RKO (cell line): ENCODE measurements around the gene SUGCT.
"Not testable (repeated sequence)": the region's sequence is repeated elsewhere in the genome, so short reads cannot be mapped to it uniquely, and the experiment has no call there.

Source experiments
- DNase-seq: peaks from one replicate; pipeline ENCODE4 v3.0.0-alpha.2; 2016; ENCODE audit warnings: low spot score

Gene SUGCT

GRCh38 chr7:40572810-40573465 is 438.1 kb downstream of the SUGCT start:
- DNase-seq, result no peak

GRCh38 chr7:40579401-40579800 is 444.6 kb downstream of the SUGCT start:
- no peak for DNase-seq

DNA sequence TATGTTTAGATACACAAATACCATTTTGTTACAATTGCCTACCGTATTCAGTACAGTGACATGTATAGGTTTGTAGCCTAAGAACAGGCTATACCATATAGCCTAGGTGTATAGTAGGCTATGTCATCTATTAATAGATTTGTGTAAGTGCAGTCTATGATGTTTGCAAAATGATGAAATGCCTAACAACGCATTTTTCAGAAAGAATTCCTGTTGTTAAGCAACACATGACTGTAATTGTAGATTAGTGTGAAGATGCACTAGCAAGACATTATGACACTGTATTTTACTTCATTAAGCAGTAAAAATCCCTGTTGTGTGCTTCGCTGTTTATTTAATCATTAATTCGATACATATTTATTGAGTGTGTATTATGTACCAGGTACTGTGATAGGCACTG is 446.0 kb downstream of the SUGCT start:
- no peak for DNase-seq

GRCh38 chr7:40582539-40582938 is 447.7 kb downstream of the SUGCT start:
- DNase-seq, result no peak

DNA sequence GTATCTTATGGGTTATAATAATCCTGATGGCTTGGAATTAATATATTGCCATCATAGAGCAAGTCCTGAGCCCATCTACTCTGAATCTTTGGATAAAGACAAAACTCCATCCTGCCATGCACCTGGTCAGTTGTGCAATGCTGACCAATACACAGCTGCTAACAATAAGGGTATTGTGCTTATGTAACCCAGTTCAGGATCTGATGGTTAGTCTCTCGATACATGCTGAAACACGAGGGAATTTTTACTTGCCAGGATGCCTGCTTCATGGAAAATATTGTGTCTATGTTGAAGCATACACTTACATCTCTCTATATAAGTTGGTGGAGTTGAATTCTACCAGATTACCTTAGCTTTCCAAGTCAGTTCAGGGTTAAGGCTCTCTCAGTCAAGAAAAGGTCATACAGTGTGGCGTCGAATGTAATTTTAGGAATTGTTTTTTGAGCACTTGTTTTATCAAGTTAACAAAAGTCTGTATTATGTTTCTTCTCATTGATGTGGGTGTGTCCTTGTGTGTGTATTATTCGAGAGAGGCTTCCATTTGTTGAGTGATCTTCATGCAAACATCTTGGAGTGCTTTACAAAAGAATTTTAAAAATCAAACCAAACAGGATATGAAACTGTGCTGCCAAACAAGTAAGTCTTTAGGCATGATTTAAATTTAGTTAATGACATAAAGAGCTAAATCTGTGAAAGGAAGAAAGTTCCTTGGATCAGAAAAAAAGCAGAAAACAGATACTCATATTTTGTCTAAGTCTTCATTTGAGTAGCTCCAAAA is 449.1 kb downstream of the SUGCT start:
- DNase-seq, result no peak

GRCh38 chr7:40584667-40585433 is 450.0 kb downstream of the SUGCT start:
- DNase-seq, result no peak

DNA sequence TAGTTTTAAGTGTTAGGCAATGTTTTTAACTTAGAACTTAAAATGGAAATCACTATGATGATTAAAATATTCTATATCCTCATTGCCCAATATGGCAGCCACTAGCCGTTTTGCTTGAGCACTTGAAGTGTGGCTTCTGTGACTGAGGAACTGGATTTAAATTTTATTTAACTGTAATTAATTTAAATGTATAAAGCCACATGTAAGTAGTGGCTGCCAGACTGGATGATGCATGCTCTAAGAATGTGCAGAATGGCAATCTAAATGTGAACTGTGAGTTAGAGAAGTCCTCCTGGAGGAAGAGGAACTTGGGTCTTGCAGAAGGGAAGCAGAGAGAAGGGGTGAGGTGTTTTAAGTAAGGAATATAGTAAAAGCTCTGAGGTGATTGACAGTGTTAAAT is 451.4 kb downstream of the SUGCT start:
- no peak for DNase-seq

DNA sequence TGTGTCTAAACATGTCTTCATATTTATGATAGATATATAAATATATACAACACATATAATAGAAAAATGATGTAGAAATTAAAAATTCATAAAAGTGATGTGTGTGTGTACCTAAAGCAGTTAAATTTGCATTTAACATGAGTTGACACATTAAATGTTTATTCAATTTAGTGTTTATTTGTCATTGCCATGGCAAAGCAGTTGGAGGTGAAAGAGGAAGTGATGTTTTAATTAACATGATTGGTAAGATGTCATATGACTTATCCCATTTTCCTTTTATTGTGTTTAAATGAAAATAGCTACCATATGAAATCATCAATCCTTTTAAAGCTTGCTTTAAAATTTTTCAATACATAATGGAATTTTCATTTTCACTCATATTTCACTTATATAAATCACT is 452.6 kb downstream of the SUGCT start:
- DNase-seq, result no peak

DNA sequence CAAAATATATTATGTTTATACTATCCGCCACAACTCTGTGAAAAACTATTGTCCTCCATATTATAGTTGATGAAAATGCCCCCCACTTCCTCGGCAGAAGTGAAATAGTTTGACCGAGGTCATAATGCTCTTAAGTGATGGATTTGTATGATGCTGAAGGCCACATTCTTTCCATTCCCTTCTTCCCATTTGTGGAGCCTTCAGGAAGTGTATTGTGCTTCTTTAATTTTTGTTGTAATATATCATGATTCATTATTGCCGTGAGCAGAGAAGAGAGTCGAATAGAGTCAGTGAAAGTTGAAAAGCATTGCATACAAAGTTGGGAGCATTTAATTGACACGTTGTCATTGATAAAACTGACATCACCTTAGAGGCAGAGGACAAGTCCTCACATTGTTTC is 460.3 kb downstream of the SUGCT start:
- no peak for DNase-seq

DNA sequence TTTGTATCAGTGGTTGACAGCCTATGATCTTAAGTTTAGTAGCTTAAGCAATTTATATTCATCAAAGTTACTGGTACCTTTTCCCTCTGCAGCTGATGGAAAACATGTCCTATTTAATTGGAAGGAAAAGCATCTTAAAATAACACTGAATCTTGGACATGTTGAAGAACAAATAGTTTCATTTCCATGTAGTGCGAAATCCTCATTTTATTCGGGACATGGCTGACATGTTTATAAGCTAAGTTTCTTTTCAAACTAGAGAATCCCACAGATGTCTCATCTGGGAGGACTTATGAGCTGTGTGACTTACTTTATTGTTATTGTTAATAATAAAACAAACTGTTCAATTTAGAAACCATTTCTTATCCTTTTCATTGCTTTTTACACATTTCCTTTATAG is 461.0 kb downstream of the SUGCT start:
- no peak for DNase-seq

GRCh38 chr7:40597517-40597916 is 462.7 kb downstream of the SUGCT start:
- no peak for DNase-seq

GRCh38 chr7:40598915-40599314 is 464.1 kb downstream of the SUGCT start:
- no peak for DNase-seq

DNA sequence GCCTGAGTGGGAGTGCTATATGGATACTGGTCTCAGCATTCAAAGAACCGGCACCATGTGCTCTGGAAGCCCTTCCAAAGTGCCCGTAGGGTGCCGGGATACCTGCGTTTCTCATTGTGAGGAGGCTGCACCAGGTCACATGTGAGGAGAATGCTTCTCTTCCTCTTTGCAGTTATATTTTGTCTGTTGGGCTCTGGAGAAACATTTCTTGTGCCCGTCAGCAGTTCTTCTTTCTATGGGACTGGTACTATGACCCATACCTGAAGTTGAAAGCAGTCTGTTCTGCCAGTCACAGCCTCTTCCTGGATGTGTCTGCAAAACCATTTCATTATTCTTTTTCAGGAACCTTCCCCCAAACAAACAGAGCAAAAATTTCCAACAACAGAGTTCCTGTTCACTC is 465.0 kb downstream of the SUGCT start:
- DNase-seq, result no peak

GRCh38 chr7:40602351-40602750 is 467.5 kb downstream of the SUGCT start:
- not testable (repeated sequence) for DNase-seq

DNA sequence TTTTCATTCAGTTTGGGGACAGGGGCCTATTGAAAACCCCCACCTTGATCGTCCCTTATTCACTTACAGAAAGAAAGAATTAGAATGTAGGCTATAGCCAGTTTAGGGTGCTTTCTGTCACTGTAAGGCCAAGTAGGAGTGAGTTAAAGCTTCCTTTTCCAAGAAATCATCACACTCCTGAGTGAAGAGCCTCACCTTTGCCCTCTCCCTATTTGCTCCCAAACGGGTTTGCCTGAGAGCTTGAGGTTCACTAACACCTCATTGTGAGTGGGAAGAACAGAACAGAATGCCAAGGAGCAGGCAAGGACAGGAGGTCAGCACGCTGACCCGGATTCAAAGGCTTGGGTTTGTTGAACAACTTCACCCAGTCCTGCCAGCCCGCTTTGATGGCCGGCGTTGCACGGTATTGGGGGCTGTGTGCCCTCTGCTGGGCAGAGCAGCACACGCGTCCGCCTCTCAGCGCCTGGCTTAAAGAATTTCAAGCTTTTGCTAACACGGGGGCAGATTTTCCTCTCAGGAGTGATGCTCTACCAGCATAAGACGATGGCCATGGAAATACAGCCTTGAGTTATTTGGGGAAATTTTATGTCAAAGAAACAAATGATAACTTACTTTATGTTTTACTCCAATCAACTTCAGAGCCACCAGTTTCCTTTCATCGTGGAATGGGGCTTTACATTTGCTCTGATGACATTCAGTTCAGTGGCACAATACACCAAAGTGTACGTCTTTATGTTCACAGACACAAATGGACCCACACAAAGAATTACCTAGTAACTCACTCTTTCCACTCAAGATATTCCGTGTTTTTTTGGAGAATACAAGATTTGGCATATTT is 470.0 kb downstream of the SUGCT start:
- DNase-seq, result no peak

DNA sequence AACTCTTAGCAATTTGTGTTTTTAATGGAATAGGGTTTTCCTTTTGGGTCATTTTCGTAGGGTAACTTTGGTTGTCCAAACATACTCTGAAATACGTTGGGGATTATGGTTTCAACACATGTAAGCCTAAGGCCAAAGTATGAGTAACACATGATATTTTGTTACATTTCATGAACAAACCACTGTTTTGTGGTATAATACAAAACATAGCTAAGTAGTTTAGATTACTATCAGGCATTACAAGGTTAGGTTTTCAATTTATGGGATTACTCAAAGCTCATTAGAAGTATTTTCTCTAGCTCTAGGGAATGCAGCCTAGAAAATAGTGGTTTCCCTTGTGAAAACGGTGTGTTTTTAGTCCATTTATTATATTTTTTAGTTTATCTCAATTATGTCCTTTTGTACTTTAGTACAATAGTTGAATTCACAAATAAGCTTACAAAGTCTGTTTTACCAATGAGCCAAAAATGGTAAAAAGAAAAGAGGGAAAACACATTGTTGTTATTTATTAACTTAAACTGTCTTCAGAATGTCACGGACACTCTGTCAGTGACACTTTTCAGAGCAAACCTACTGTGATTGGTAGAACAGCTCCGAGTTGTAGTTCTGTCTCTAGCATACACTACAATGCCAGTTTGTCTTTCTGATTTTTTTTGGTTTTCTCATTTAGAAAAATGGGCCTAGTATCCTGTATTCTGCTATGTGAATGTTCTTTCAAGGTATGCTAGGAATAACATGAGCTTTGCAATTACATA is 473.7 kb downstream of the SUGCT start:
- no peak for DNase-seq

DNA sequence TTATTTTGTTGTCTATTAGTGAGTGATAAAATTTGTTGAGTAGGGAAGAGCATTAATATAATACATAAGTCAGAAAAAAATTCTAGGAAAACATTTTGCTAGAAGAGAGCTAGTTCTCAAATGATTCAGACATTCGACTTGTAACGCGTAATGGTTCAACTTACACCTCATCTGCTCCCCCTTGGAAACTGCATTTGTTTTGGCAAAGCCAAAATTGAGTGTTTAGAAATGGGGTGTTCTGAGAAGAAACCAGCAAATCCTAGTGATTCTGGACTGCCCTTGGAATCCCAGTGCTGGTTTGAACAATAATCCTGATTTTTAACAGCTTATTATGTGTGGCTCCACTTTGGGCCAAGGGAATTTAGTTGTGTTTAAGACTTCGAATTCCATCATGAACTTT is 475.7 kb downstream of the SUGCT start:
- DNase-seq, result no peak

- no peak for DNase-seq
Observed at GRCh38 chr7:40611095-40611871, 476.5 kb downstream of the SUGCT start.

DNA sequence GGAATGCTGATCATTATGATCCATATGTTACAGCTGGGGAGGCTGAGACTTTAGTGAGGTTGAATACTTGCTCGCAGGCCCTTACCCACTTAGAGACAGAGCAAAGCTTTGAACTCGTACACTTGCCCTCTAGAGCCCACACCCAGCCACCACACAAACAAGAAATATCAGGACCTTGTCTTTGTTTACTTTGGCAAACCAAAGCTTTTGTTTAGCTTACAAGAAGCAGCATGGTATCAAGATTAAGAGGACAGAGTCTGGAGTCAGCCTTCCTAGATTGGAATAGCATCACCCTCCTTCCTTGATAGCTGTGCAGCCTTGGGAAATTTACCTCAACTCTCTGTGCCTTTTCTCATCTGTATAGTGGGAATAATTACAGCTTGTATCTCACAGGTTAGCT is 477.5 kb downstream of the SUGCT start:
- no peak for DNase-seq

GRCh38 chr7:40619647-40620046 is 484.8 kb downstream of the SUGCT start:
- DNase-seq, result no peak

GRCh38 chr7:40621592-40621998 is 486.8 kb downstream of the SUGCT start:
- no peak for DNase-seq
